ENCODE data around the gene FGF7. TPM values are rescaled to one million over a fixed set of nuclear protein-coding genes. Genes with fewer than 3 reads are reported as not detected.

FGF7 gene
- total RNA-seq, 1 experiment from 2014 or later, result not detected

- no peak overlapping the region for H2AK5ac ChIP-seq (ENCODE audit: insufficient read length, low read length)
- no peak for DNase-seq
- H3K56ac ChIP-seq (ENCODE audit: insufficient read length, low read depth, low read length), result no peak overlapping the region
- H3K18ac ChIP-seq (ENCODE audit: insufficient read length, low read depth, low read length), result no peak overlapping the region
- H2BK5ac ChIP-seq (ENCODE audit: insufficient read length, low read length), result no peak overlapping the region
- H3K14ac ChIP-seq (ENCODE audit: insufficient read depth, low read length), result no peak overlapping the region
- H4K5ac ChIP-seq (ENCODE audit: insufficient read length, low read depth, low read length), result no peak overlapping the region
- H3K27ac ChIP-seq (ENCODE audit: insufficient read length, low read depth, low read length), result no peak overlapping the region
- H4K91ac ChIP-seq (ENCODE audit: insufficient read length, low read depth, low read length), result no peak overlapping the region
- no peak overlapping the region for H2BK120ac ChIP-seq (ENCODE audit: low read depth, low read length, poor library complexity, severe bottlenecking)
- no peak overlapping the region for H3K23ac ChIP-seq (ENCODE audit: insufficient read length, low read depth, low read length)
- H4K8ac ChIP-seq (replicated peaks; ENCODE audit: insufficient read length, low read depth, low read length), result no peak overlapping the region
- H3K27ac Mint-ChIP-seq, result no peak overlapping the region
- H3K36me3 Mint-ChIP-seq (ENCODE audit: insufficient read depth in 1 of 3, low read depth in 3 of 3), result no peaks in the 10 kb centered on the region; a peak in 1 of 7 replicates
- no peak overlapping the region for H2BK12ac ChIP-seq (ENCODE audit: insufficient read length, low read depth, low read length)
- H3K27me3 ChIP-seq (ENCODE audit: insufficient read depth, low read length), result no peaks in the 10 kb centered on the region
- no peak overlapping the region for H3T11ph ChIP-seq (ENCODE audit: low read length)
- H3K79me1 ChIP-seq (ENCODE audit: insufficient read depth, low read depth, low read length, poor library complexity, severe bottlenecking), result no peaks in the 10 kb centered on the region
- H3K4ac ChIP-seq (ENCODE audit: low read depth, low read length), result no peak overlapping the region
- no peaks in the 10 kb centered on the region for H3K79me2 ChIP-seq (ENCODE audit: insufficient read depth, low read length)
- no peak overlapping the region for H3K4me2 ChIP-seq (ENCODE audit: insufficient read depth, insufficient read length, low read length)
- TF ChIP-seq, protein P1, sequence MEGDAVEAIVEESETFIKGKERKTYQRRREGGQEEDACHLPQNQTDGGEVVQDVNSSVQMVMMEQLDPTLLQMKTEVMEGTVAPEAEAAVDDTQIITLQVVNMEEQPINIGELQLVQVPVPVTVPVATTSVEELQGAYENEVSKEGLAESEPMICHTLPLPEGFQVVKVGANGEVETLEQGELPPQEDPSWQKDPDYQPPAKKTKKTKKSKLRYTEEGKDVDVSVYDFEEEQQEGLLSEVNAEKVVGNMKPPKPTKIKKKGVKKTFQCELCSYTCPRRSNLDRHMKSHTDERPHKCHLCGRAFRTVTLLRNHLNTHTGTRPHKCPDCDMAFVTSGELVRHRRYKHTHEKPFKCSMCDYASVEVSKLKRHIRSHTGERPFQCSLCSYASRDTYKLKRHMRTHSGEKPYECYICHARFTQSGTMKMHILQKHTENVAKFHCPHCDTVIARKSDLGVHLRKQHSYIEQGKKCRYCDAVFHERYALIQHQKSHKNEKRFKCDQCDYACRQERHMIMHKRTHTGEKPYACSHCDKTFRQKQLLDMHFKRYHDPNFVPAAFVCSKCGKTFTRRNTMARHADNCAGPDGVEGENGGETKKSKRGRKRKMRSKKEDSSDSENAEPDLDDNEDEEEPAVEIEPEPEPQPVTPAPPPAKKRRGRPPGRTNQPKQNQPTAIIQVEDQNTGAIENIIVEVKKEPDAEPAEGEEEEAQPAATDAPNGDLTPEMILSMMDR (conservative IDR thresholded peaks at IDR 0.05), result no peak
- no peaks in the 10 kb centered on the region; a peak in 1 of 5 replicates for H3K9me3 Mint-ChIP-seq
- no peak overlapping the region for H2BK20ac ChIP-seq (ENCODE audit: low read depth, low read length, poor library complexity, severe bottlenecking)
- no peaks in the 10 kb centered on the region for H3K27me3 Mint-ChIP-seq (ENCODE audit: low read depth)
- no peaks in the 10 kb centered on the region for H3K23me2 ChIP-seq (ENCODE audit: insufficient read length, low read depth, low read length, poor library complexity, severe bottlenecking)
- no peak overlapping the region for H3K9ac ChIP-seq (ENCODE audit: extremely low read depth, insufficient read length, low read length)
- no peak overlapping the region for H2BK15ac ChIP-seq (ENCODE audit: low read depth, low read length)
- H3K9me3 ChIP-seq (ENCODE audit: control insufficient read depth, low read depth, low read length), result no peaks in the 10 kb centered on the region
- H3K4me1 ChIP-seq (ENCODE audit: insufficient read depth, low read length), result no peaks in the 10 kb centered on the region
- H4K20me1 ChIP-seq (ENCODE audit: control insufficient read depth, insufficient read depth, insufficient read length), result no peaks in the 10 kb centered on the region
- H3K4me3 Mint-ChIP-seq, result no peak overlapping the region
- H2AFZ ChIP-seq (ENCODE audit: low read length), result no peak overlapping the region
- H3K4me1 Mint-ChIP-seq, result no peaks in the 10 kb centered on the region
Measured at GRCh38 chr15:49412797-49413196, 10.2 kb upstream of the FGF7 start.
